Hippocampal formation (tissue), 2 donors: ENCODE measurements around the gene MT1M.
"Not testable (repeated sequence)": the region's sequence is repeated elsewhere in the genome, so short reads cannot be mapped to it uniquely, and the experiment has no call there.

Experiments
- DNase-seq, 2 donors: peaks; one replicate each; lab custom pipeline; 2025; lab: John Stamatoyannopoulos, UW

The MT1M gene

GRCh38 chr16:56632156-56632847 lies at the start of gene MT1M:
TSS of gene MT1M (plus strand) at chr16:56632659. CDS start at chr16:56632732, 73 bp downstream.
- peak; percentile 14 to 51 for DNase-seq

GRCh38 chr16:56582911-56583310 lies 49.5 kb upstream of the MT1M start:
- DNase-seq = not testable (repeated sequence)

- no peak for DNase-seq
Measured at GRCh38 chr16:56583351-56584168, 48.9 kb upstream of the MT1M start.

- DNase-seq = no peak
Measured at GRCh38 chr16:56584276-56584675, 48.2 kb upstream of the MT1M start.

GRCh38 chr16:56588781-56589140 lies 43.7 kb upstream of the MT1M start:
- no peak for DNase-seq

- DNase-seq = peak; percentile 63 to 71
Measured at GRCh38 chr16:56589141-56590039, 43.1 kb upstream of the MT1M start, which contains the start of gene MT3. TSS of gene MT3 (plus strand) at chr16:56589528. CDS start at chr16:56589591, 63 bp downstream.

- no peak for DNase-seq
Measured at GRCh38 chr16:56591377-56592060, 40.9 kb upstream of the MT1M start.

- DNase-seq = no peak
Measured at GRCh38 chr16:56593573-56594291, 38.7 kb upstream of the MT1M start.

GRCh38 chr16:56594292-56594619 lies 38.2 kb upstream of the MT1M start:
- DNase-seq = no peak

- peak; percentile 51 to 83 for DNase-seq
Measured at GRCh38 chr16:56600398-56600999, 32.0 kb upstream of the MT1M start.

- DNase-seq = no peak
Measured at GRCh38 chr16:56601325-56601724, 31.1 kb upstream of the MT1M start.

- peak; percentile 41 to 43 for DNase-seq
Measured at GRCh38 chr16:56603589-56603988, 28.9 kb upstream of the MT1M start.

GRCh38 chr16:56604966-56605365 lies 27.5 kb upstream of the MT1M start:
- DNase-seq = no peak

- no peak for DNase-seq
Measured at GRCh38 chr16:56605475-56605874, 27.0 kb upstream of the MT1M start.

- no peak for DNase-seq
Measured at GRCh38 chr16:56606071-56606475, 26.4 kb upstream of the MT1M start.

- no peak for DNase-seq
Measured at GRCh38 chr16:56606476-56607108, 25.9 kb upstream of the MT1M start.

GRCh38 chr16:56607109-56607618 lies 25.3 kb upstream of the MT1M start:
- no peak for DNase-seq

- no peak for DNase-seq
Measured at GRCh38 chr16:56607675-56608042, 24.8 kb upstream of the MT1M start.

GRCh38 chr16:56608043-56608875 lies 24.2 kb upstream of the MT1M start, which contains the start of gene MT2A:
TSS of gene MT2A (plus strand) at chr16:56608584. CDS start at chr16:56608656, 72 bp downstream.
- DNase-seq = peak; percentile 86 to 93
